Glomerular endothelial cell (primary cell): Measurements from ENCODE around the gene LTBP3. TPM values are rescaled to one million over a fixed set of nuclear protein-coding genes. Genes with fewer than 3 reads are reported as not detected.
"Not testable (repeated sequence)": the region's sequence is repeated elsewhere in the genome, so short reads cannot be mapped to it uniquely, and the experiment has no call there.

Source experiments
- DNase-seq: peaks from one replicate; pipeline ENCODE4 v3.0.0-alpha.2; 2011; ENCODE audit warnings: low read depth, low spot score; ENCODE audit errors: extremely low read depth
- total RNA-seq: library from RNA; depleted of rRNA; stranded (reverse); fragments of >200 nt; gene quantifications from 2 replicates; pipeline ENCODE4 v1.2.3, GENCODE V29; 2015

LTBP3 gene
- total RNA-seq, 1 donor from 2014 or later = 131 TPM

DNA sequence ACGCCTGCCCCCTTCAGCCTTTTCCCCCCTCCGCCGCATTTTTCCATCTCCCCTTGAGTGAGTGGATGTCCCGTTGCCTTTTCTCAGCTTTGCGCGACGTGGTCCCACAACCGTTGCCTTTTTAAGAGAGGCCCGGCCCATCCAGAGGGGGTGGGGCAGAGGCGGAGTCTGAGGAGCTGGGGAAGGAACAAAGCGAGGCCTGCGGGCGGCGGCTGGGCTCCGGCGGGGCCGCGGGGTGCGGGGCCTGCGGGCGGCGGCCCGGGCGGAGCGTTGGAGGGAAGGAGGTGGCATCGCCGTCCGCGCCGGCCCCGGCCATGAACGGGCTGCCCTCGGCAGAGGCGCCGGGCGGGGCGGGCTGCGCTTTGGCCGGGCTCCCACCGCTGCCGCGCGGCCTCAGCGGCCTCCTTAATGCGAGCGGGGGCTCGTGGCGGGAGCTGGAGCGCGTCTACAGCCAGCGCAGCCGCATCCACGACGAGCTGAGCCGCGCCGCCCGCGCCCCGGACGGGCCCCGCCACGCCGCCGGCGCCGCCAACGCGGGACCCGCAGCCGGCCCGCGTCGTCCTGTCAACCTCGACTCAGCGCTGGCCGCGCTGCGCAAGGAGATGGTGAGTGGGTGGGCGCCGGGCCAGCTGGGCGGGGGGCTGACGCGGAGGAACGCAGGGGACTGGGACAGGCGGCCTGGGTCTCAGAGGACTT is 14.3 kb upstream of the LTBP3 start, which contains the start of gene FAM89B:
FAM89B (plus strand) TSS at position 183 of the 696 bp plus-strand sequence; CDS start at position 315, 132 bp downstream.
- no peak for DNase-seq

DNA sequence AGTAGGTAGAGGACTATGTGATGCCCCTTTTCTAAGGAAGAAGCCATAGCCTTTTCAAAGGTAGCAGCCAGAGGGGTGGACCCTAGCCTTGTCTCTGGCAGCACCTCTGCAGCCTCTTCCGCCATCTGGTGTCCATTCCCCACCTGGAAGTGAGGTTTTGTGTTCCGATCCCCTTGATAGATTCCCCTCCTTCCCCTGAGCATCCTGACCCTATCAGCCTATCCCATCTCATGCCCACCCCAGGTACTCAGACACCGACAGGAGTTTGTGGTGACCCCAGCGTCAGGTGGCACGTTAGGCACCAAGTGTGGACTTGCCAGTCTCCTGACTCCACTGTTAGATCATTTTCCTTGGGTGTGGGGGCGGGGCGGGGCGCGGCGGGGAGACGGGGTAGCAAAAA is 13.8 kb upstream of the LTBP3 start:
- DNase-seq = no peak

DNA sequence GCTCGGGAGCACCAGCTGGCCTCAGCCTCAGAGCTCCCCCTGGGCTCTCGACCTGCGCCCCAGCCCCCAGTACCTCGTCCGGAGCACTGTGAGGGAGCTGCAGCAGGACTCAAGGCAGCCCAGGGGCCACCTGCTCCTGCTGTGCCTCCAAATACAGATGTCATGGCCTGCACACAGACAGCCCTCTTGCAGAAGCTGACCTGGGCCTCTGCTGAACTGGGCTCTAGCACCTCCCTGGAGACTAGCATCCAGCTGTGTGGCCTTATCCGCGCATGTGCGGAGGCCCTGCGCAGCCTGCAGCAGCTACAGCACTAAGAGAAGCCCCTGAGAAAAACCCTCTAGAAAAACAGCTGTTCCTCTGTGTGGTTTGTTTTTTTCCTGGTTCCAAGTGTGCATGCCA is 13.3 kb upstream of the LTBP3 start:
- no peak for DNase-seq

DNA sequence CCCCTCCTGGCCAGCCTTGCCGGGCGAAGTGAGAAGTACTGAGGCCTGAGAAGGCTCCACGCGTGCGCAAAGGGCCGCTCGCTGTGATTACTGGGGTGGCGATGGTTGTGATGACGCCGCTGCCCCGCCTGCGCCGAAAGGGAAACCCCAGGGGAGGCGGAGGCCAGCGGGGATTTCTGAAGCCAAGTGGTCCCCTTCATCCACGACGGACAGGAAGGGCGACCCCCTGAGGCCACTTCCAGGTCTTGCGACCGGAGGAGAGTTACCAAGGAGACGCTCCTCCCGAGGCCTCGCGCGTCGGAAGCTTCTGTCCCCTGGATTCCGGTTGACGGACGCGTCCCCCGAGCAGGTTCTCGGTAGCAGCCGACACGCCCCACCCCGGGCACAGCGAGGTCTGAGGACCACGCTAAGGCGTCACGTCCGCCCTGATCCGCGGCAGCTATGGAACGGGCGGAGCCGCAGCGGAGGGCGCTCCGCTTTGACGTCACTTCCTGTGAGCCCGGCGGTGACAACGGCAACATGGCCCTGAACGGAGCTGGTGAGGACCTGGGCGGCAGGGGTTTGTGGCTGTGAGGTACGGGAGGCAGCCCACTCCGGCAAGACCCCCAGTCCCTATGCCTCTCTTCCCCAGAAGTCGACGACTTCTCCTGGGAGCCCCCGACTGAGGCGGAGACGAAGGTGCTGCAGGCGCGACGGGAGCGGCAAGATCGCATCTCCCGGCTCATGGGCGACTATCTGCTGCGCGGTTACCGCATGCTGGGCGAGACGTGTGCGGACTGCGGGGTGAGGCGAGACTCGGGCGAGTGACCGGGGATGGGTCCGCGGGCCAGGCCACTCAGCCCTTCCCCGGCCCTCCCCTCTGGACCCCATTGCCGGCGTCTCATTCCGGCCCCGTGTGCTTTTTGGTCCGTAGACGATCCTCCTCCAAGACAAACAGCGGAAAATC is 12.1 kb upstream of the LTBP3 start, which contains the start of gene ZNRD2:
ZNRD2 (plus strand) TSS at position 505 of the 946 bp plus-strand sequence; CDS start at position 520, 15 bp downstream.
- peak; percentile 81 for DNase-seq

DNA sequence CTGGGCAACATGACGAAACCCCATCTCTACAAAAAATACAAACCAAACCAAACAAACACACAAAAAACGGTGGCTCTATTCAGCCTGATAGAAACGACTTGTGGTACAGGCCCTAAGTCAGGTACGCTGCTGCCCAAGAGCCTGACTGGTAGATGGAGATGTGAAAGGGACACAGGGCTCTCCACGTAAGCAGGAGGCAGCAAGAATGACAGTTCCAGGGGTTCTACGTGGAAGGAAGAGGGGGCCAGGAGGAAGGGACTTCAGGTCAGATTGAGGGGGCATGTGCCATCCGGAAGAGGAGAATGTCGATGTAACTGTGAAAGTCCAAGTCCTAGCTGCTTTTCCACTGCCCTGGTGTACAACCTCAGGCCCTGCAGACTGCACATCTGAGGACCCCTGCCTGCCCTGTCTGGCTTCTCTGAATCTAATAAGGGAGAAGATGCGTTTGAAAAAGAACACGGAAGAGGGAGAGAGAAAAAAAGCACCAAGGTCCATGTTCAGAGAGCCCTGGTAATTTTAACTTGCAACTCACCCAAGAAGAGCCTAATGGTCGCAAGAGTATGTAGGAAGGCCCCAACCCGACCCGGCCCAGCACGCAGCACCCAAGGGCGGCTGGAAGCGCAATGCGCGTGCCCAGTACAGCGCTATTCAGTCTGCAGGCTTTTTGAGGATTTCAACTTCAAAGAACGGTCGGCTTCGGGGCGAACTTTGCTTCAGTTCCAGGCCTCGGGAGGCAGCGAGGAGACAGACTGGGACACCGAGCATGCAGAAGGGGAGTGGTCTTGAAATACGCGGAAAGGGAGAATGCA is 11.2 kb upstream of the LTBP3 start:
- DNase-seq = no peak

DNA sequence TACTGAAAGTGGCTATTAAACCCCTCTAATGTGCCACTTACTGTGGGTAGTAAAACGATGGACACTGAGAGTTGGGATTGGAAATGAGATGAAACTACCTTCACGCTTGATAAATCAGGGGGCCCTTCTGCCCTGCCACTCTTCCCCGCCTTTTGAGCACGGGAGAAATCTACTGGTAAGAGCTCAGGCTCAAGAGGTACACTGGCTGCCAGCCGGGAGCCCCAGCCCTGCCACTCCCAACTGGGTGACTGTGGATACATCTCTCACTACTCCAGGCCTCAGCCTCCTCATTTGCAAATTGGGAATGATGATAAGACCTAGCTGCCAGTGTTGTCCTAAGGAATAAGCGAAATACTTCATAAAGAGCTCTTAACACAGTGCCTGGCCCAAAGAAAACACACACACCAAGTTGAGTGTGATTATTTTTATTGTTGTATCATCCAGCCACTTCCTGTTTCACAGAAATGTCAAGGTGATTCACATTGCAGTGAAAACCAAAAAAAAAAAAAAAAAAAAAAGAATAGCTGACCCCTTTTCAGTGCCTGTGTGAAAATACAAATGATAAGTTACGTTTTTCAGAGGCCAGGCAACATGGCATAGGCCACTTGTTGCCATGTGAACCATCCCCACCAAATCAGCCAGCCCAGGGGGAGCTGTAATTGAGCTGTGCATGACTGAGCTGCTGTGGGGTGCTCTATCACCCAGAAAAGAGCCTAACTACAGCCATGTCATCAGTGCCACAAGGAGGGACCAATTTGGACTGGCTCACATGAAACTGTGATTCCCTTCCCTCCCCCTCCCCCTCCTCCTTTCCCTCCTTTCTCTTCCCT is 7.7 kb upstream of the LTBP3 start:
- DNase-seq = no peak

DNA sequence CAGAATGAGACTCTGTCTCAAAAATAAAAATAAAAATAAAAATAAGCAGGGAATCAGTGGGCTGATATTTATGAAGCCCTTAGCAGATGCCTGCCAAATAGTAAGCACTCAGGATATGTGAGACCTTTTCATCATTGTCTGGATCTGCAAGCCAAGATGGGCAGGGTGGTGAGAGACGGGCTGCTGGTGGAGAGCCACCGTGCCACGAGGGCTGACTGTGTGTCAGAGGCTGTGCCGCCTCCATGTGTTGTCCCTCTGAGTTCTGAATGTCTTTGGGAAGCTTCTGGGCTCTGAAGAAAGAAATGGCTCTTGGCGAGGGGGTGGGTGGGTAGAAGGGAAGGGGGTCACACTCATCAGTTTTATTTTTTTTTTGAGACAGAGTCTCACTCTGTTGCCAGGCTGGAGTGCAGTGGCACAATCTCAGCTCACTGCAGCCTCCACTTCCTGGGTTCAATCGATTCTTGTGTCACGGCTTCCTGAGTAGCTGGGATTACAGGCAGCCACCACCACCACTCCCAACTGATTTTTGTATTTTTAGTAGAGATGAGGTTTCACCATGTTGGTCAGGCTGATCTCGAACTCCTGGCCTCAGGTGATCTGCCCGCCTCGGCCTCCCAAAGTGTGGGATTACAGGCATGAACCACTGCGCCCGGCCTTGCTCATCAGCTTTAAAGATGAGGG is 6.9 kb upstream of the LTBP3 start:
- not testable (repeated sequence) for DNase-seq

DNA sequence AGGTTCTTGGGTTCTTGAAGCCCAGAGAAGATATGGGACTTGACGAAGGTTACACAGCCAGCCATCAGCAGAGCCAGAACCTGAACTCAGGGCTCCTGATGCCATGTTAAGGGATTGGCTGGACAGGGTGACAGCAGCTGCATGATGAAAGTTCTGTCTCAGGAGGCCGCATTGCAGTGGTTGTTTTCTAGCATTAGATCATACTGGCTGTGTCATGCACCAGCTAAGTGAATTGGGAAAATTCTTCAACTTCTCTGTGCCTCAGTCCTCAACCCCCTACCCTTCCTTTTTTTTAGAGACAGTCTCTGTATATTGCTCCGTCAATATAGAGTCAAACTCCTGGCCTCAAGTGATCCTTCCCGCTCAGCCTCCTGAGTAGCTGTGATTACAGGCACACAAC is 5.4 kb upstream of the LTBP3 start:
- DNase-seq = no peak

DNA sequence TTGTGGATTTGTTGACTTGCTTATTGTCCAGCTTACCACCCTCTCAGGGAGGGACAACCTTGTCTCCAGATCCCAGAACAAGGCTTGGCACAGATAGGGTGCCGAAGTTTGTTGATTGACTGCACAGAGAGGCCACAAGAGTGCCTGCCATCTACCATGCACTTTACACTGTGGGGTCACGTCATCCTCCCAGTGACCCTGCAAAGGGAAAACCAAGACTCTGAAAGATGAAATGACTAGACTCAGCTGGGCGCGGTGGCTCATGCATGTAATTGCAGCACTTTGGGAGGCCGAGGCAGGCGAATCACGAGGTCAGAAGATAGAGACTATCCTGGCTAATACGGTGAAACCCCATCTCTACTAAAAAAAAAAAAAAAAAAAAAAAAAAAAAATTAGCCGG is 4.6 kb upstream of the LTBP3 start:
- no peak for DNase-seq

DNA sequence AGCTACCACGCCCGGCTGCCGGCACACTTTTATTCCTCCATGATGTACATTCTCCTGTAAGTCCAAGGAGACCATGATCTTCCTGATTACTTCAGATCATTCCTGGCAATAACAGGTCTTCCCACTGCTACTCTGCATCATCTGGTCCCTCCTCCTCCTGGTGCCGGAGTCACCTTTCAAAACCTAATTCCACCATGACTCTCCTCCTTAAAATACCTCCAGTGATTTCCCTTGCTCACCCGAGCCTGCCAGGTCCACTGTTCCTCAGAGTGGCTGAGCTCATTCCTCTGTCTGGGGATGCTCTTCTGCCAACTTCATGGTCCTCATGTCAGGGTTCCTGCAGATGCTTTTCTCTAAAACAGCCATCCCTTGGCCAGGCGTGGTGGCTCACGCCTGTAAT is 3.9 kb upstream of the LTBP3 start:
- no peak for DNase-seq

DNA sequence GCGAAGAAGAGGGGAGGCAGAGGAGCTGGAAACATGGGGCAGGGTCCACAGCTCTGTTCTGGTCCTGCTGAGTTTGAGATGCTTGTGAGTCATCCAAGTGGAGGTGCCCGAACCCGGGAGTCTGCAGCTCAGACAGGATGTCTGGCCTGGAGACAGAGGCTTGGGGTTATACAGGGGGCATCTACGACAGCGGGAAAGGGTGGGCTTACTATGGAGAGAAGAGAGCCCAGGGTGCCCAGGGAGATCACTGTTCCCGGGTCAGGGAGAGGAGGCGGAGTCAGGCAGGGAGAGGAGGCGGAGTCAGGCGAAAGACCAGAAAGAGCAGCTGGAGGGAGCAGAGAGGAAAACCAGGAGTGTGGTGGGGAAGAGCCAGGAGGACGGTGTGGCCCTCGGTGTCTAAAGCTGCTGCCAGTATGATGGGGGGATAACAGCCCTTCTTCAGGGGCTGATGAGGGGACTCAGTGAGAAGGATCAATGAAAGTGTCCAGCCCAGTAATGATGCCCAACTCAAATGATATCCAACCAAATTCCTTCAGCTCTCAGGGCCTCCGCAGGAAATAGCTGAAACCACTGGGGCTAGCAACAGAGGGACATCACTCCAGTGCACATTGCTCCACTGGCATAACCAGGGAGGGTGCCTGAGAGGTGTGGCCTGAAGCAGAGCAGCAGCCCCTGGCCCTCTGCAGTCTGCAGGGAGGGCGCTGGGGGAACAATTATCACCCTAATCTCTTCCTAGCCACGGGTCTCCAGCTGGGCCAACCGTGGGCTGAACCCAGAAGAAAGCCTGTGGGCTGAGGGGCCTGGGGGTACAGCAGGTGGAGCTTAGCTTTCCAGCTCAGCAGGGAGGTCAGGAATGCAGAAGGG is 2.6 kb upstream of the LTBP3 start:
- DNase-seq = no peak

DNA sequence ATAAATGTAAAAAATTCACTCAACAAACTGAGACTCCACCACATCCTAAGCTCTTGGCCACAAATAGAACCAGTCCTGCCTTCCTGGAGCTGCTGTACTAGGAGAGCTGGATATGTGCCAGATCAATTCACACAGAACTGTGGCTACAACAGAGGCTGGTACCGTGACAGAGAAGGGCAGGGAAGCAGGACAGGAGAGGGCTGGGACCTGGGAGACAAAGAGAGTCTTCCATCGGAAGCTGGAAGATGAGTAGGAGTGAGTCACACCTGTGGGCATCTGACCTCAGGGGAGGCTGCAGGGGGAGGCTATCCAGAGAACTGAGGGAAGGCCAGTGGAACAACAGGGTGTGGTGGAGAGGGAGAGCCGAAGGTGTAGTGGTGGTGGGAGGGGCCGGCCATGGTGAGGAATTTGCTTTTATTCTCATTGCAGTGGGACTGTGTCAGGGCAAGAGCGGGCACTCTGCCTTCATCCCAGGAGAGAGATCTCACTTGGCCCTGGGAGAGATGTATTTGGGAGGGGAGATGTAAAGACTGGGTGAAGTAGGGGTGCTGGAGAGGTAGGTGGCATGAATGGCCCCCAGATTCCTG is 1.9 kb upstream of the LTBP3 start:
- DNase-seq = no peak

DNA sequence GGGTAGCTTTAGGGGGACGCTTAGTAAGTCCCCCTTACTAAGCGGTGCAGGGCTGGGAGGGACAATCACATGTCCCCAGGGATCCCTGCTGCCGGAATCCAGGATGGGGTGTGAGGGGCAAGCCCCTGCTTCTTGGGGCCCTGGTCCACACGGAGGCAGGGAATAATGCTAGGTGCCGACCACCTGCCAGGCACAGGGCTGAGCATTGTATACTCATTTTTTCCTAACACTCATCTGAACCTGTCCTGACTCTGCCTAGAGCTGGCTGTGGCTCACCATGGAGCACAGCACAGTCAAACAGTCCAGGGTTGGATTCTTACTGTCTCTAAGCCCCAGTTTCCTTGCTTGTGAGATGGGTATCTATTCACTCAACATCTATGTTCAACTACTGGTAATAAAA is 1.4 kb upstream of the LTBP3 start:
- no peak for DNase-seq

DNA sequence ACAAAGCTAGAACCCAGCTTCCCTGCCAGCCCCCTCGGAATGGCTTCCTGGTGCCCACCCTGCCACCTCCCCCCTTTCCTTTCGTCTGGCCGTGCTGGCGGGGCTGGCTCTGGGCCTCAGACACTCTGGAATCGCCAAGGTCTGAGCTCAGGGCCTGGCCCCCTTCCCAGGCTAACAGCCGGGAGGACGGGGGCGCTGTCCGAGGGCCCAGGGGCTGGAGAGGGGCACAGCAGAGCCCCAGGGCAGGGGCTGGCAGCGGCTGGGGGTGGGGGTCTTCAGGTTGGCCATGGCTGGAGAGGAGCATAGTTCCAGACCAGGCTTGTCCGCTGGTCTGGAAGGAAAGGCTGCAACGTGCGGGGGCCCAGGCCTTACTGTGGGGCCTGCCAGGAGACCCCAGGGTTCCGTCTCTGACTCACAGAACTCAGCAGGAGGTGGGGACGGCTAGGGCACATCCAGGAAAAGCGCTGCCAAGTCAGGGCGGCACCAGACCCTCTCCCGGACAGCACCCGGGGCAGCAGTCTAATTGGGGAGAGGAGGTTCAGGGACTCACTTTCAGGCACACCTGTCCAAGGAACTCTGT is 861 bp upstream of the LTBP3 start:
- no peak for DNase-seq

DNA sequence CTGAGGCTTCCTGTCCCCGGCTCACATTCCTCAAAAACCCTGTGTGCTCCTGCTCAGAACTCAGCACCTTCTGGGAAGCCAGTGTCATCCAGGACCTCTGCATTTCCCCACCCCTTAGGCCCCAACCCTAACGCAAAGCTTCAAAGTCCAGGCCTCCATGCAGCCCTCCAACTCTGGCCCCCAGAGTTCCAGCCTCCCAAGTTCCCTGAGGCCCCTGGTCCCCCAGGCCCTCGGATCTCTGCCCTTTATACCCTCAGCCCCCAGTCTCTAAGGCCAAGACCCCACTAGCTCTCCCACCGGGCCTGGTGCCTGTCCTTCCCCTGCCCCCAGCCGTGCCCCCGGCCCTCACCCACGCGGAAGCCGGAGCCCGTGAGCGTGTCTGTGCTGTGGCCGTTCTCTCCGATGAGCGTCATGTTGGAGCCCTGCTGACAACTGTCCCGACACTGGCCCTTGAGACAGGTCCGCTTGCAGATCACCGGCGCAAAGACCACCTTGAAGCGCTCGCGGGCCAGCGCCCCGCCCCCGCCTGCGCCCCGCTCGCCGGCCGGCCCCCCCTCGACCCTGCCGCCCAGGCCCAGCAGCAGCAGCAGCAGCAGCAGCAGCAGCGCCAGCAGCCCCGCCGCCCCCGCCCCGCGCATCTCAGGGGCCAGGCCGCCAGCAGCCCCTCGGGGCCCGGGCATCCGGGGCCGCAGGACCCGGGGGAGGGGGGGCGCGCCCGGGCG is 718 bp downstream of the LTBP3 start:
- no peak for DNase-seq

DNA sequence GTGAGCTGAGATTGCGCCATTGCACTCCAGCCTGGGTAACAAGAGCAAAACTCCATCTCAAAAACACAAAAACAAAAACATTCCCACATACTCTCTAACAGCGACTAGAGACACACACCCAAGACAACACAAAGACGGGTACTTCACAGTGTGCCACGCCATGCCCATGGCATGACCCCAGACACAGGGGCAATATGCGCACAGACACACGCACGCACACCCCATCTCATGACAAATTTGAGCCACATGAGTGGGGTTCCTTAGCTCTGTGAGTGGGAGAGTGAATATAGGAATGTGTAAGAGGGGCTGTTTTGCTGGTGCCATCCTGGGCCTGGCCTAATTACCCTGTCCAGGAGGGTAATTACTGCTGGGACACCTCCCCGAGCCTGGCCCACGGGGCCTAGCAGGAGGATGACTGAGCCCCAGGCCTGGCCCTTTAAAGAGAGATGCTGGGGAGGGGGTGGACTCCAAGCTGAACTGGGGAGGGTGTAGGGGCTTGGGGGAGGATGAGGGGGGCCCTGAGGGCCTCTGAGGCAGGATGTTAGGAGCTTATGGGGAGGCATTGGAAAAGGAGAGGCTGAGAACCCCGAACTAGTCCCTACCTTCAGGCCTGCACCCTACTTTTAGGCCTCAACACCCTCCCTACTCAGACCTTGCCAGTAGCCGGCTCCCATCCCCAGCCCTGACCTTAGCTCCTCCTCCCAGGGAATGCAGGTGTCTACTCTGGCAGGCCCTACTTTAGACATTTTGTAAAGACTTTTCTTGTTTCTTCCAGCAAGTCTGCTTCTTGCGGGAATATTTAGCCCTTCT is 1.5 kb downstream of the LTBP3 start:
- DNase-seq = no peak
